ENCODE measurements around the gene BIN2. TPM values are rescaled to one million over a fixed set of nuclear protein-coding genes. Genes with fewer than 3 reads are reported as not detected.

Gene BIN2
- total and polyA plus RNA-seq, 2 of the 4 experiments (the other 2 are of a cell fraction): not detected

DNA sequence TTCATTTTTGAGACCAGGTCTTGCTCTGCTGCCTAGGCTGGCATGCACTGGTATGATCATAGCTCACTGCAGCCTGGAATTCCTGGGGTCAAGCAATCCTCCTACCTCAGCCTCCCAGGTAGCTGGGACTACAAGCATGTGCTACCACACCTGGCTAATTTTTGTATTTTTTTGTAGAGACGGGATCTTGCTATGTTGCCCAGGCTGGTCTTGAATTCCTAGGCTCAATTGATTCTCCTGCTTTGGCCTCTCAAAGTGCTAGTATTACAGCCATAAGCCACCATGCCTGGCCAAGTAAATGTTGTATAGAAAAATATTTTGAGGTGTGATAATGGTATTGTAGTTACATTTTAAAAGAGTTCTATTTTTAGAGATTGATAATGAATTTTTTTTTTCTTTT is 12.6 kb downstream of the BIN2 start:
- no peak overlapping the region for H3K14ac ChIP-seq (replicated peaks; ENCODE audit: low read depth, low read length)
- H4K91ac ChIP-seq (ENCODE audit: insufficient read depth, low read depth, low read length): no peak overlapping the region
- no TSS peak for BruUV-seq (replicated peaks)
- H3K27me3 ChIP-seq (ENCODE audit: control insufficient read depth, insufficient read depth, low read length): no peaks in the 10 kb centered on the region
- H4K5ac ChIP-seq (ENCODE audit: low read depth, low read length): no peak overlapping the region
- H3K36me3 ChIP-seq (ENCODE audit: control insufficient read depth, insufficient read depth, low read length): no peaks in the 10 kb centered on the region
- H3K4ac ChIP-seq (ENCODE audit: low read depth, low read length): no peak overlapping the region
- no peak overlapping the region for H2BK120ac ChIP-seq (ENCODE audit: low read depth, low read length)
- H3K23ac ChIP-seq (ENCODE audit: low read depth, low read length): no peak overlapping the region
- H3K9me1 ChIP-seq (ENCODE audit: insufficient read depth, low read length): 0 out of 2 replicates have a peak, but pooled peaks cover 4% of the 10 kb centered on the region
- no peak for TF ChIP-seq FOS (IDR thresholded peaks at IDR 0.05; ENCODE audit: low read depth, low read length)
- TF ChIP-seq POLR2A (IDR thresholded peaks at IDR 0.05; ENCODE audit: low read depth, low read length): no peak
- no peak for TF ChIP-seq SMC3 (IDR thresholded peaks at IDR 0.05; ENCODE audit: low read depth, low read length)
- TF ChIP-seq, protein P1, sequence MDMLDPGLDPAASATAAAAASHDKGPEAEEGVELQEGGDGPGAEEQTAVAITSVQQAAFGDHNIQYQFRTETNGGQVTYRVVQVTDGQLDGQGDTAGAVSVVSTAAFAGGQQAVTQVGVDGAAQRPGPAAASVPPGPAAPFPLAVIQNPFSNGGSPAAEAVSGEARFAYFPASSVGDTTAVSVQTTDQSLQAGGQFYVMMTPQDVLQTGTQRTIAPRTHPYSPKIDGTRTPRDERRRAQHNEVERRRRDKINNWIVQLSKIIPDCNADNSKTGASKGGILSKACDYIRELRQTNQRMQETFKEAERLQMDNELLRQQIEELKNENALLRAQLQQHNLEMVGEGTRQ (IDR thresholded peaks at IDR 0.05; ENCODE audit: low read depth, low read length): no peak
- TF ChIP-seq MAZ (IDR thresholded peaks at IDR 0.05; ENCODE audit: borderline replicate concordance, low read depth, low read length): no peak
- TF ChIP-seq BHLHE40 (IDR thresholded peaks at IDR 0.05; ENCODE audit: low read depth, low read length): no peak
- no peak for TF ChIP-seq CEBPB (IDR thresholded peaks at IDR 0.05; ENCODE audit: low read depth, low read length)
- TF ChIP-seq, protein P2, sequence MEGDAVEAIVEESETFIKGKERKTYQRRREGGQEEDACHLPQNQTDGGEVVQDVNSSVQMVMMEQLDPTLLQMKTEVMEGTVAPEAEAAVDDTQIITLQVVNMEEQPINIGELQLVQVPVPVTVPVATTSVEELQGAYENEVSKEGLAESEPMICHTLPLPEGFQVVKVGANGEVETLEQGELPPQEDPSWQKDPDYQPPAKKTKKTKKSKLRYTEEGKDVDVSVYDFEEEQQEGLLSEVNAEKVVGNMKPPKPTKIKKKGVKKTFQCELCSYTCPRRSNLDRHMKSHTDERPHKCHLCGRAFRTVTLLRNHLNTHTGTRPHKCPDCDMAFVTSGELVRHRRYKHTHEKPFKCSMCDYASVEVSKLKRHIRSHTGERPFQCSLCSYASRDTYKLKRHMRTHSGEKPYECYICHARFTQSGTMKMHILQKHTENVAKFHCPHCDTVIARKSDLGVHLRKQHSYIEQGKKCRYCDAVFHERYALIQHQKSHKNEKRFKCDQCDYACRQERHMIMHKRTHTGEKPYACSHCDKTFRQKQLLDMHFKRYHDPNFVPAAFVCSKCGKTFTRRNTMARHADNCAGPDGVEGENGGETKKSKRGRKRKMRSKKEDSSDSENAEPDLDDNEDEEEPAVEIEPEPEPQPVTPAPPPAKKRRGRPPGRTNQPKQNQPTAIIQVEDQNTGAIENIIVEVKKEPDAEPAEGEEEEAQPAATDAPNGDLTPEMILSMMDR (conservative IDR thresholded peaks at IDR 0.05; ENCODE audit: low read depth, low read length): no peak
- intact Hi-C loops (cut with micrococcal nuclease): no loop called here
- WGBS, 2 experiments (ENCODE audit: extremely low coverage in 2 of 2, insufficient read length in 1 of 2): no CpG with 5 or more reads among the region's 1 CpG
- no peak overlapping the region for H2AK5ac ChIP-seq (ENCODE audit: low read depth, low read length)
- ChIA-PET POLR2A (ENCODE audit: unreplicated experiment) (no interaction called here), CTCF (no interaction called here)
- no peak for ATAC-seq (ENCODE audit: low read depth)
- H4K20me1 ChIP-seq (ENCODE audit: insufficient read depth, low read length): no peaks in the 10 kb centered on the region
- no peak overlapping the region for H2BK5ac ChIP-seq (ENCODE audit: low read depth, low read length, poor library complexity, severe bottlenecking)
- H3K9me3 ChIP-seq (ENCODE audit: control insufficient read depth, insufficient read depth, low read length): no peaks in the 10 kb centered on the region
- no peak overlapping the region for H2BK15ac ChIP-seq (ENCODE audit: low read depth, low read length)
- no peak for DNase-seq
- H3K4me2 ChIP-seq (ENCODE audit: low read depth, low read length): no peak overlapping the region
- H2BK20ac ChIP-seq (ENCODE audit: low read depth, low read length): no peak overlapping the region
- H3K4me3 ChIP-seq (ENCODE audit: insufficient read depth, low read depth, low read length): no peak overlapping the region
- no peaks in the 10 kb centered on the region for H3K79me1 ChIP-seq (ENCODE audit: low read depth in 1 of 2, low read length in 2 of 2)
- peaks cover 2% of the 10 kb centered on the region; the same call in 1 of the 2 replicates for H3K4me1 ChIP-seq (ENCODE audit: control insufficient read depth, insufficient read depth, low read length)
- H3K56ac ChIP-seq (ENCODE audit: extremely low read depth, insufficient read depth, low read length): no peak overlapping the region
- no peak overlapping the region for H4K8ac ChIP-seq (ENCODE audit: low read depth in 2 of 2, low read length in 2 of 2)
- no peak overlapping the region for H3K18ac ChIP-seq (ENCODE audit: low read depth, low read length)
- H2AFZ ChIP-seq (replicated peaks; ENCODE audit: low read length, poor library complexity): no peak overlapping the region
- in situ Hi-C loops (cut with MboI; ENCODE audit: low sequenced_read_pairs): no loop called here
- no peak overlapping the region for H2AK9ac ChIP-seq (replicated peaks; ENCODE audit: low read depth, low read length, poor library complexity)
- dilution Hi-C loops (cut with HindIII; ENCODE audit: low sequenced_read_pairs, unreplicated experiment): no loop called here
- H3K9ac ChIP-seq (ENCODE audit: low read depth, low read length): no peak overlapping the region
- H3K27ac ChIP-seq (ENCODE audit: insufficient read depth, low read length): no peak overlapping the region

Measured in IMR-90 (cell line).